Kidney epithelial cell (primary cell): ENCODE measurements around the gene ANKZF1. TPM values are rescaled to one million over a fixed set of nuclear protein-coding genes. Genes with fewer than 3 reads are reported as not detected.

Experiments used
- DNase-seq: peaks from one replicate; pipeline ENCODE4 v3.0.0-alpha.2; 2010; ENCODE audit warnings: low read depth
- H3K27me3 ChIP-seq: 2 replicates; pipeline ENCODE4 v1.6.0; 2011; ENCODE audit warnings: low read length; ENCODE audit not compliant: control insufficient read depth, insufficient read depth
- H3K36me3 ChIP-seq: 2 replicates; pipeline ENCODE4 v1.5.1; 2011; ENCODE audit warnings: low read length; ENCODE audit not compliant: control insufficient read depth, insufficient read depth
- H3K4me3 ChIP-seq: 2 replicates; pipeline ENCODE4 v1.5.1; 2011; ENCODE audit warnings: low read depth, mild to moderate bottlenecking, control low read depth, low read length
- total RNA-seq: library from RNA; depleted of rRNA; stranded (reverse); fragments of >200 nt; gene quantifications from 2 replicates; pipeline ENCODE4 v1.2.3, GENCODE V29; 2015
- TF ChIP-seq, protein P1 (sequence below): IDR thresholded peaks from 2 replicates; pipeline ENCODE4 v1.5.1; 2011; ENCODE audit warnings: mild to moderate bottlenecking, moderate library complexity, low read length, control low read depth, inconsistent platforms; ENCODE audit not compliant: insufficient read depth, poor library complexity, severe bottlenecking

The ANKZF1 gene
- total RNA-seq, 1 donor from 2014 or later, result 52.3 TPM

DNA sequence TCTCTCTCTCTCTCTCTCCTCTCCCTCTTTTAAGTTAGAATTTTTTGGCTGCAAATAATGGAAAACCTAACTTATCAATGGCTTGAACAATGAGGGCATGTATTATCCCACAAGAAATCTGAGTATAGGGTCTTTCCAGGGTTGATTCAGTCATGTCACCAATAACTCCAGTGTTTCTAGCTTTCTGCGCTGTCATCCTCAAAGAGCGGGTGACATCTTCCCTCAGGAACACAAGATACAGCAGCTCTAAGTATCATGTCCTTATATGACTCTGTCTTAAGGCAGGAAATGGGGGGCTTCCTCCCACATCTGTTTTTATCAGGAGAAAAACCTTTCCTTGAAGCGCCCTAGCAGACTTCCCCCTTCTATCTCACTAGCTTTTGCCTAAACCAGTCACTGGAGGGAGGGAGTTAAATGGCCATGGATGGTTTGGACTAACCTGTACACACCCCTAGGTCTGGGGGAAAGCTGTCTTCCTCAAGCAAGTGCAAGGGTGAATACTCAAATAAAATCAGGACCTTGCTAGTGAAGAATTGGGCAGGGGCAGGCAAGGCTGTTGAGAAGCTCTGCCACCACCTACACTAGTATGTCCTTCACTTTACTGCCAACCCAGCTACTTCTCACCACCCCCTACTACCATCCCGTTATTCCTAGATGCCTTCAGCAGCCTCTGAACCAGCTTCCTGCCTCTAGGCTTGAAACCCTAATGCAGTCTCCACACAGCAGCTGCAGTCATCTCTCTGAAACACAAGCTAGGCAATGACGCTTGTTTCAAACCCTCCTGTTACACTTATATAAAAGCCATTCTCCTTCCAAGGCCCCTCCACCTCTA, 31.6 kb downstream of the ANKZF1 start:
- no peak overlapping the region for H3K4me3 ChIP-seq
- TF ChIP-seq, protein P1, sequence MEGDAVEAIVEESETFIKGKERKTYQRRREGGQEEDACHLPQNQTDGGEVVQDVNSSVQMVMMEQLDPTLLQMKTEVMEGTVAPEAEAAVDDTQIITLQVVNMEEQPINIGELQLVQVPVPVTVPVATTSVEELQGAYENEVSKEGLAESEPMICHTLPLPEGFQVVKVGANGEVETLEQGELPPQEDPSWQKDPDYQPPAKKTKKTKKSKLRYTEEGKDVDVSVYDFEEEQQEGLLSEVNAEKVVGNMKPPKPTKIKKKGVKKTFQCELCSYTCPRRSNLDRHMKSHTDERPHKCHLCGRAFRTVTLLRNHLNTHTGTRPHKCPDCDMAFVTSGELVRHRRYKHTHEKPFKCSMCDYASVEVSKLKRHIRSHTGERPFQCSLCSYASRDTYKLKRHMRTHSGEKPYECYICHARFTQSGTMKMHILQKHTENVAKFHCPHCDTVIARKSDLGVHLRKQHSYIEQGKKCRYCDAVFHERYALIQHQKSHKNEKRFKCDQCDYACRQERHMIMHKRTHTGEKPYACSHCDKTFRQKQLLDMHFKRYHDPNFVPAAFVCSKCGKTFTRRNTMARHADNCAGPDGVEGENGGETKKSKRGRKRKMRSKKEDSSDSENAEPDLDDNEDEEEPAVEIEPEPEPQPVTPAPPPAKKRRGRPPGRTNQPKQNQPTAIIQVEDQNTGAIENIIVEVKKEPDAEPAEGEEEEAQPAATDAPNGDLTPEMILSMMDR, result no peak
- no peak for DNase-seq
- no peaks in the 10 kb centered on the region for H3K36me3 ChIP-seq
- no peaks in the 10 kb centered on the region for H3K27me3 ChIP-seq

DNA sequence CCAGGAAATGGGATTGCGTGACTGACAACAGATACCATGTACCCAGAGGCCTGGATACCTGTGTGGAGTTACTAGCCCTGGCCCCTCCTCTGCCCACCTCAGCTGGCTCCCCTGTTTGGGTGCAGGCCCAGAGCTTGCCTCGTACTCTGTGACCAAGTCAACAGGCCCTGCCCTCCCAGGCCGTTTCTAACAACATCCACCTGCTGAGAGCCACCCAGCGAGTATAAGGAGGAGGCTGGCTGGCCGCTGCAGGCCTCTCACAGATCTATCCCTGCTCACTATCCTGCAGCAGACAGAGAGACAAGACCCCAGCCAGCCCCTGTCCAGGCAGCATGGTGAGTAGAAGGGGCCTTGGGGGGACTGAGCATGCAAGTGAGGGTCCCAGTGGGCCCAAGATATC, 36.6 kb downstream of the ANKZF1 start:
- TF ChIP-seq, protein P1, result no peak
- H3K36me3 ChIP-seq, result no peaks in the 10 kb centered on the region
- DNase-seq, result no peak
- no peaks in the 10 kb centered on the region for H3K27me3 ChIP-seq
- no peak overlapping the region for H3K4me3 ChIP-seq

DNA sequence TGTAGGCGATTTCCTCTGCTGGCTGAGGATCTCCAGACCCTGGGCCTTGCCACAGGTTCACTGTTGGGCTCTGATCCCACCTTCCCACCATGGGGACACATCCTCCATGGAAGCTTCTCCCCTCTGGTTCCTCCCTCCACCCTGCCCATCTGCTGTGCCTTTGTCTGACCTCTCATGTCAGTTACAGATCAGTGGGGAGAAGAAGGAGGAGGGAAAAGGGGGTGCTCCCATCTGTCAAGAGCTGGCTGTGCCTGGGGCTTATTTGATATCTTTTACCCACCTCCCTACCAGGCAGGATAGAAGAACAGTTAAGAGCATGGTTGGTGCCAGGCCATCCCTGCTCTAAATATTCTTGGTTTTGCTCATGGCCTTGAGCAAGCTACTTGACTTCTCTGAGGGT, 37.3 kb downstream of the ANKZF1 start:
- Histone ChIP-seq H3K27me3 (no peaks in the 10 kb centered on the region), H3K4me3 (no peak overlapping the region), H3K36me3 (no peaks in the 10 kb centered on the region)
- TF ChIP-seq, protein P1, result no peak
- no peak for DNase-seq

DNA sequence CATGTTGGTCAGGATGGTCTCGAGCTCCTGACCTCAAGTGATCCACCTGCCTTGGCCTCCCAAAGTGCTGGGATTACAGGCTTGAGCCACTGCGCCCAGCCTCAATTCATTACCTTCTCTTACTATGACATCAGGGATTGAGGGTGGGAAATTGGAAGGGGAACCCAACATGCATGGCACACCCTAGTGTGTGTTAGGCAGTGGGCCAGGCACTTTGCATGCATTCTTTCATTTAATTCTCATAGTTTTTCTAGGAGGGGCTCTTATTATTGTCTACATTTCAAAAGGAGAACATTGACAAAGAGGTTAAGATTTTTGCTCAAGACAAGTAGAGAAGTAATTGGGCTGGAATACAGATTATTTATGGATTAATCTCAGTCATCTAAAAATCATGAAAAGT, 38.7 kb downstream of the ANKZF1 start:
- DNase-seq, result no peak
- no peaks in the 10 kb centered on the region for H3K36me3 ChIP-seq
- H3K4me3 ChIP-seq, result no peak overlapping the region
- TF ChIP-seq, protein P1, result no peak
- H3K27me3 ChIP-seq, result no peaks in the 10 kb centered on the region

DNA sequence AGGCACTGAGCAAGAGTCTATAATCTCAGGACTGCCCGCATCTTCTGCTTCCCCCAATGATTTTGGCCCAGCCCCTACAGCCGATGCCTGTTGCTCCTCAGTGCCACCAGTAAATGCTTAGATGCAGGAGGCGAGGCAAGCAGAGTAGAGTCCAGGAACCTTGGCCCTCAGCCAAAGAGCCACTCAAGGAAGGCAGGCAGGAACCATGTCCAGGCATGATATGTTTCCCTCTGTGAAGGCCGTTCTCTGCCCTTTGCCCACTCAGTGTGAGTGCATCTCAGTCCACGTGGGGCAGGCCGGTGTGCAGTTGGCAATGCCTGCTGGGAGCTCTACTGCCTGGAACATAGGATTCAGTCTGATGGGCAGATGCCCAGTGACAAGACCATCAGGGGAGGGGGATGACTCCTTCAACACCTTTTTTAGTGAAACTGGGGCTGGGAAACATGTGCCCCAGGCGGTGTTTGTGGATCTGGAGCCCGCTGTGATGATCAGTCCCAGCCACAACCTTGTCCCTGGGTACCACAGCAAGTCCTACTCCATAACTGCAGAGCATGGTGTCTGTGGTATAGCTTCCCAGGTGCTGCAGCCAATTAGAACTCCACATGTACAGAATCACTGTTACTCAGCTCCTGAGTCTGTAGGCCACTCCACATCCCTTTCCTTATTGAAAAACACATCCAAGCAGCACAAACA, 39.9 kb downstream of the ANKZF1 start:
- Histone ChIP-seq H3K4me3 (no peak overlapping the region), H3K36me3 (no peaks in the 10 kb centered on the region), H3K27me3 (no peaks in the 10 kb centered on the region)
- TF ChIP-seq, protein P1, result no peak
- no peak for DNase-seq

DNA sequence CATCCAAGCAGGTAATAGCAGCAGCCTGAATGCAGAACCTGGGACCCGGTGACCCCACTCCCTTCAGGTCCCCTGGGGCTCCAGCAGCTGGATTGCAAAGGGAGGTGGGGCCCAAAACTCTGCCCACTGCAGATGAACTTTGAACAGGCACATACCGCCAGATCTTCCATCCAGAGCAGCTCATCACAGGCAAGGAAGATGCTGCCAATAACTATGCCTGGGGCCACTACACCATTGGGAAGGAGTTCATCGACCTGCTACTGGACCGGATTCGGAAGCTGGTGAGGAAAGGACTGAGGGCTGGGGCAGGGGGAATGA, 40.4 kb downstream of the ANKZF1 start:
- no peak for DNase-seq
- Histone ChIP-seq H3K27me3 (no peaks in the 10 kb centered on the region), H3K36me3 (no peaks in the 10 kb centered on the region), H3K4me3 (no peak overlapping the region)
- TF ChIP-seq, protein P1, result no peak
